ENCODE data around the gene H2BW1.
"Not testable (repeated sequence)": the region's sequence is repeated elsewhere in the genome, so short reads cannot be mapped to it uniquely, and the experiment has no call there.

GRCh38 chrX:104015576-104015975 lies 2.1 kb upstream of the H2BW1 start:
- TF ChIP-seq CTCF (tag by site-specific recombination; IDR thresholded peaks at IDR 0.05); ZNF221 (tag by site-specific recombination; IDR thresholded peaks at IDR 0.05; ENCODE audit: borderline replicate concordance); ZNF398 (tag by site-specific recombination; IDR thresholded peaks at IDR 0.05); ZNF549 (tag by site-specific recombination; IDR thresholded peaks at IDR 0.05): not testable (repeated sequence)
